NOMO-1 treated with dmso at 0.1 percent for 144 hours (cell line): Measurements from ENCODE around the gene TIMM29.

ENCODE experiments used
- DNase-seq: peaks from one replicate; lab custom pipeline; 2025; ENCODE audit not compliant: unreplicated experiment; lab: John Stamatoyannopoulos, UW

TIMM29 gene

GRCh38 chr19:10928563-10929401 lies at the start of gene TIMM29, which contains the start of gene YIPF2:
TSS of gene TIMM29 (plus strand) at chr19:10928811. CDS start at chr19:10928823, 12 bp downstream.
TSS of gene YIPF2 (minus strand) at chr19:10928639. CDS start at chr19:10928410, 229 bp downstream.
- peak; percentile 93 for DNase-seq

GRCh38 chr19:10881403-10882107 lies 47.1 kb upstream of the TIMM29 start:
- DNase-seq = no peak

GRCh38 chr19:10882108-10882457 lies 46.5 kb upstream of the TIMM29 start:
- no peak for DNase-seq

GRCh38 chr19:10884274-10884673 lies 44.3 kb upstream of the TIMM29 start:
- DNase-seq = no peak

GRCh38 chr19:10885201-10886169 lies 43.1 kb upstream of the TIMM29 start:
- no peak for DNase-seq

- no peak for DNase-seq
Measured at GRCh38 chr19:10887616-10888367, 40.8 kb upstream of the TIMM29 start.

GRCh38 chr19:10888421-10888866 lies 40.2 kb upstream of the TIMM29 start:
- no peak for DNase-seq

- no peak for DNase-seq
Measured at GRCh38 chr19:10889880-10890279, 38.7 kb upstream of the TIMM29 start.

GRCh38 chr19:10891405-10892086 lies 37.1 kb upstream of the TIMM29 start:
- DNase-seq = no peak

GRCh38 chr19:10892256-10892655 lies 36.4 kb upstream of the TIMM29 start:
- no peak for DNase-seq

- no peak for DNase-seq
Measured at GRCh38 chr19:10894911-10895213, 33.7 kb upstream of the TIMM29 start.

- no peak for DNase-seq
Measured at GRCh38 chr19:10895363-10895762, 33.2 kb upstream of the TIMM29 start.

GRCh38 chr19:10895920-10896319 lies 32.7 kb upstream of the TIMM29 start:
- no peak for DNase-seq

GRCh38 chr19:10896851-10897526 lies 31.6 kb upstream of the TIMM29 start:
- DNase-seq = no peak

GRCh38 chr19:10898633-10899032 lies 30.0 kb upstream of the TIMM29 start:
- no peak for DNase-seq

GRCh38 chr19:10899151-10899653 lies 29.4 kb upstream of the TIMM29 start:
- DNase-seq = no peak

- DNase-seq = no peak
Measured at GRCh38 chr19:10907925-10908324, 20.7 kb upstream of the TIMM29 start.

- DNase-seq = no peak
Measured at GRCh38 chr19:10908380-10908960, 20.1 kb upstream of the TIMM29 start.
